Mammary epithelial cell (primary cell): ENCODE measurements around the gene SPAG16.

Experiments used
- CTCF ChIP-seq, 2 donors: IDR thresholded peaks in 1 of 2; conservative IDR thresholded peaks in 1 of 2; 2 replicates each; pipeline ENCODE4 v1.5.1; 2011 to 2012; ENCODE audit warnings: inconsistent platforms in 2 of 2, low read length in 2 of 2, mild to moderate bottlenecking in 2 of 2, control low read depth in 1 of 2, low read depth in 1 of 2; ENCODE audit not compliant: insufficient read depth in 1 of 2; ENCODE audit errors: extremely low read depth in 1 of 2
- EZH2 ChIP-seq: IDR thresholded peaks from 2 replicates; pipeline ENCODE4 v1.6.1; 2012; ENCODE audit warnings: low read length, inconsistent platforms, borderline replicate concordance

DNA sequence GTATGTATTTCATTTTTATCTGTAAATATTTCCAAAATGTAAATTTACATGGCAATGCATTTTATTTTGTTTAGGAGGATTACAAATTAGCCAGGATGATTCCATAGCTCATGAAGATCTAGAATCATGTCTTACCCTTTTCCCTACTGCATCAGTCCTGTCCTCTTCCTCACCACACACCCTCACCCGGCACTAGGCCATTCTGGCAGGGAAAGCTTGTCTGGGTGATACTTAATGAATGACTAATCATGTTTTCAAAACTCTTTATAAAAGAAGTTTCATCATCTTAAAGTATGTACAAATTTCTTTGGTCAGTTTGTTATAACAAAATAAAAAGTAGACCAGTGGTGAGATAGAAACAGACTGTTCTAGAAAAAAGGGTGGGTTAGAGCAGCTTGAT lies 843.3 kb downstream of the SPAG16 start:
- TF ChIP-seq CTCF (conservative IDR thresholded peaks at IDR 0.05 in 1 of 2, IDR thresholded peaks at IDR 0.05 in 1 of 2; ENCODE audit: extremely low read depth in 1 of 2, insufficient read depth in 1 of 2, low read depth in 1 of 2, low read length in 2 of 2), result no peak
- no peak for TF ChIP-seq EZH2
